Embryonic facial prominence (tissue), 1 donor: ENCODE results near the gene SARS2.
"Not testable (repeated sequence)": the region's sequence is repeated elsewhere in the genome, so short reads cannot be mapped to it uniquely, and the experiment has no call there.

Experiments
- DNase-seq: peaks from one replicate; pipeline ENCODE4 v3.0.0-alpha.2; 2016; ENCODE audit errors: extremely low spot score

The SARS2 gene, protein sequence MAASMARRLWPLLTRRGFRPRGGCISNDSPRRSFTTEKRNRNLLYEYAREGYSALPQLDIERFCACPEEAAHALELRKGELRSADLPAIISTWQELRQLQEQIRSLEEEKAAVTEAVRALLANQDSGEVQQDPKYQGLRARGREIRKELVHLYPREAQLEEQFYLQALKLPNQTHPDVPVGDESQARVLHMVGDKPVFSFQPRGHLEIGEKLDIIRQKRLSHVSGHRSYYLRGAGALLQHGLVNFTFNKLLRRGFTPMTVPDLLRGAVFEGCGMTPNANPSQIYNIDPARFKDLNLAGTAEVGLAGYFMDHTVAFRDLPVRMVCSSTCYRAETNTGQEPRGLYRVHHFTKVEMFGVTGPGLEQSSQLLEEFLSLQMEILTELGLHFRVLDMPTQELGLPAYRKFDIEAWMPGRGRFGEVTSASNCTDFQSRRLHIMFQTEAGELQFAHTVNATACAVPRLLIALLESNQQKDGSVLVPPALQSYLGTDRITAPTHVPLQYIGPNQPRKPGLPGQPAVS

DNA sequence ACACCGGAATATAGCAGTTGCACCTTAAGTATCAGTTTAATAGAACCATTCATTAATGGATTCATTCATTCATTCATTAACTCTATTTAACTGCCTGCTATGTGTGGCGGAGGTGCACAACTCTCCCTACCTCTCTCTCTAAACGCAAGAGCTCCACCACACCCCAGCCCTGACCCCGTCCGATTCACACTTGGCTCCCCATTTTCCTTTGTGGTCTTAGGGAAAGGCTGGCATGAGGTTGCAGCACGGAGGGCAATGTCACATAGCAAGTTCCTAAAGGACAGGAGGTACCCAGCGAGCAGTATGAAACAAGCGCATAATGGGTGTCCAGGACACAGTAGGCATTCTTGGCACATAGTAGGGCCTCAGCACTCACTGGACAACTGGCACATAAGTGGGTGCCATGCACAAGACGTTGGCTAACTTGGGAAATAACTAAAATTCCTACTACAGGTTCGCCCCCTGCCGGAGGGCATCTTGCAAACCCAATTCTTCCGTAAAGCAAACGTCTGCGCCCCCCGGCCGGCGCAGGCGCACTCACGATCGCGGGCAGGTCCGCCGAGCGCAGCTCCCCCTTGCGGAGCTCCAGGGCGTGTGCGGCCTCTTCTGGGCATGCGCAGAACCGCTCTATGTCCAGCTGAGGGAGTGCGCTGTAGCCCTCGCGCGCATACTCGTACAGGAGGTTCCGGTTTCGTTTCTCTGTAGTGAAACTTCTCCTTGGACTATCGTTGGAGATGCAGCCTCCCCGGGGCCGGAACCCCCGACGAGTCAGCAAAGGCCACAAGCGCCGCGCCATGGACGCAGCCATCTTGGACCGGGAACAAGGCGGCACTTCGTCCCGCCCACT is at the start of gene SARS2:
TSS of gene SARS2 (minus strand) at position 835 of the 847 bp plus-strand sequence. CDS start at position 808, 27 bp downstream.
- DNase-seq, result peak; percentile 90

DNA sequence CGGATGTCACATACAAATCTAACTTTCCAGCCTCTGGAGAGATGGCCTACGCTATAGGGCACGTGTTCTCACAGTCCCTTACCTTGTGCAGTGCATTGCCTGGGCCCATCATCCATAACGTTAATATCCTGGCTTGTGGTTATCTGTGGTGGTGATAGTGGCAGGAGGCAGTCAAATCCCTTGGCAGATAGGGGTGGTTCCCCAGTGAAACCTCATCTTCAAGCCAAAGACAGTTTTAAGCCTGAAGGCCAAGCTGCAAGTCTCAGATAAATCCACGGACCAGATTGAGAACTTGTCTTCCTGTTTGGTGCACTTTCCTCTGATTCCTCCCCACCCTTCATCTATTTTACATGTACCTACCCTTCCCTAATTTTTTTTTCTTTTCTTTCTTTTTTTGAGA is 49.2 kb upstream of the SARS2 start:
- no peak for DNase-seq

DNA sequence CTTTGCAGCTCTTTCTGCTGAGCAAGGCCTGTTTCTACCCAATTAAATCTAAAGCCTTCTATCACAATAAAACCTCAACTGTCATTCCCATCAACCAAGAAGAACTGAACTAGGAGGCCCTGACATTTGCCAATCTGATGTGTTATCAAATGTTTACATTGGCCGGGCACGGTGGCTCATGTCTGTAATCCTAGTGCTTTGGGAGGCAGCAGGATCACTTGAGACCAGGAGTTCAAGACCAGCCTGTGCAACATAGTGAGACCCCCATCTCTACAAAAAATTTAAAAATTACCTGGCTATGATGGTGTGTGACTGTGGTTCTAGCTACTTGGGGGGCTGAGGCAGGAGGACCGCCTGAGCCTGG is 47.7 kb upstream of the SARS2 start:
- no peak for DNase-seq

DNA sequence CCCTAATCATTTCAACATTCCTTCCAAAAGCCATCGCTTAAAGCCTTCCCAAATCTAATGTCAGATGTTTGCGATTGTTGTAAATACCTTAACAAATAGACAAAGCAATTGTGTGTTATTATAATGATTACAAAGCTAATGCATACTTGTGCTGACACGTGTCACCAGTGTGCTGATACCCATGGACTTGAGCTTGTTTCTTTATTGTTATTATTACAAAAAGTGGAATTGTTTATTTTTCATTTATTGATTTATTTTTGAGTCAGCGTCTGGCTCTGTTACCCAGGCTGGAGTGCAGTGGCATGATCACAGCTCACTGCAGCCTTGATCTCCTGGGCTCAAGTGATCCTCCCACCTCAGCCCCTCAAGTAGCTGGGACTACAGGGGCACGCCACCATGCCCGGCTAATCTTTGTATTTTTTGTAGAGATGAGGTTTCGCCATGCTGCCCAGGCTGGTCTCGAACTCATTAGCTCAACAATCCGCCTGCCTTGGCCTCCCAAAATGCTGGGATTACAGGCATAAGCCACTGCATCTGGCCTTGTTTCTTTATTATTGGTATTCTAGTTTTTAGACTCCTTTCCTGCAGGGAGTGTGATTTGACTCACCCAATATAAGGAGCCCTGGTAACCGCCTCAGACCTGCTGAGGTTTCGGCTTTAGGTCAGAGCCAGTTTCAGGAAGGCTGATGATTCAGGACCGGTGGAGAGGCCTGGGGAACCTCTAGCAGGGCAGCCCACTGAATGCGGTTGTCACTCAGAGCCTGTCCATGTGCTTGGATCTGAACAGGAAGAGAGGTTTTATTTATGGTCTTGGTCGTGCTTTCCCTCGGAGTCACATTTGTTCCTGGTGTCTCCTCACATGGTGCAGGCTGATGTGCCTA is 47.1 kb upstream of the SARS2 start:
- no peak for DNase-seq

DNA sequence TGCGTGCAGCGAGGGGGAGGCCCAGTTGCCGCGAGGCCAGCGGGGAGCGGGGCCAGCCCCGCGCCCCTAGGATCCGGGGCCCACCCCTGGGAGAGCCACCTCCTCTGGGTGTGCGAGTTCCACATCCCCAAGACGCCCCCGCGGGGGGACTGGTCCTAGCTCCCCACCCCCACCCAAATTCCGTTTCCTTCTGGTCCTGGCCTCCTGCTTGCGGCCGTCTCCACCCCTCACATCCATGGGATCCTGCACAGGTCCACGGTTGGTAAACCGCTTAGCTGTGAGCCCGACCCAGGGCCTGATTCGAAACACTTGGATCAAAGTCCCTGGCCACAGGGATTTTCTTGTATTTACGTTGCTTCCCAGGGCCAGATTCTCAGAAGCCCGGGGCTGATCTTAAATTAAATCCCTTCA is 45.3 kb upstream of the SARS2 start:
- DNase-seq, result no peak

DNA sequence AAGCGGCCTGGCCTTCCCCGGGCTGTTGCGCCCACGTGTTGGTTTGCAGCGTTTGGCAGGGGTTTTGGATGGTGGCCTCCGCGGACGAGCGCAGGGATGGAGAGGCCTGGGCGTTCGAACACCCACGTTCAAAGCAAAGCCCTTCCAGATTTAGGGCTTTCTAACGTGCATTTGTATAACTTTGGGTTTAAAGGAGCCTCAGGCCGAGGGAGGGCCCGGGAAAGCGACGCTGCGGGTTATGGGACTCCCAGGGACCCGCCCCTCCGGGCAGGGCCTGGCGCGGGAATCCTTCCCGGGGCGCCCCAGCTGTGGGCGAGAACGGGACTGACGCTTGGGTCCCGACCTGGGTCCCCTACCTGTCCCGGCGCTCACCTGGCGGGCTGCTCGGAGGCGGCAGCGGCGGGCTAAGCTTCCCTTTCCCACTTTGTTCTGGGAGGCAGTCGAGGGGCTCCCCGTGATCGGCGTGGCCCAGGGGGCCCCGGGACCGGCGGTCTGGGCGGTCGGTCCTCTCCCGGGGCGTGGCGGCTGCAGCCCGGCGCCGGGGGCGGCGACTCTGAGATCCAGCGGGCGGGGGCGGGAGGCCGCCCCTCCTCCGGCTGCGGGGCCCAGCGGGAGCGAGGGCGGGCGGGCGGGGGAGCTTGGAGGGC is 44.8 kb upstream of the SARS2 start, which contains the start of gene FBXO17:
TSS of gene FBXO17 (minus strand) at position 529 of the 647 bp plus-strand sequence. CDS start 25,423 bp downstream, outside the sequence.
- no peak for DNase-seq

DNA sequence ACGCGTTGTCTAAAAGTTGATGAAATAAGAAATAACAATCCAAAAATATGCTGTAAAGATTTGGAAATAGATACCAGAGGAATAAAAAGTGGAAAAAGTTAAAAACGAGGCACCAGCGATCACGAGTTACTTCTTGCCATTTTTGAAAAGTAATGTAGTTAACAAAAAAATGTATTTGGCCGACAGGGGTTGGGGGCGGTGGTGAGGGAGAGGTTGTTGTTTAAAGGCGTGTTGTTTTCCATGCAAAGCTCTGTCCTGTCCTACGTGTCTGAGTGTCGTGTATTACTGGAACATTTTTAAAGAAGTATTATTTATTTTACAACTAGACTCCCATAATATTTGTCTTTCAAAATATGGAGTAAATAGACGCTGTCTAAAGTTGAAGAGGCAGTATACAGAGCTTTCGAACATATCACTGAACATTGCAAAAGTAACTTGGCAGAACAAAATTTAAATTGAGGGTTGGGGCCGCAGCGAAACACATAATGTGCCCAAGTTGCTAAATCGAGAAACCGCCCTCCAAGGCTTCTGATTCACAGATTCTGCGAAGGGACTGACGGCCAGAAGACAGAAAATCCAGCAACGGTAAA is 44.2 kb upstream of the SARS2 start:
- DNase-seq, result no peak

DNA sequence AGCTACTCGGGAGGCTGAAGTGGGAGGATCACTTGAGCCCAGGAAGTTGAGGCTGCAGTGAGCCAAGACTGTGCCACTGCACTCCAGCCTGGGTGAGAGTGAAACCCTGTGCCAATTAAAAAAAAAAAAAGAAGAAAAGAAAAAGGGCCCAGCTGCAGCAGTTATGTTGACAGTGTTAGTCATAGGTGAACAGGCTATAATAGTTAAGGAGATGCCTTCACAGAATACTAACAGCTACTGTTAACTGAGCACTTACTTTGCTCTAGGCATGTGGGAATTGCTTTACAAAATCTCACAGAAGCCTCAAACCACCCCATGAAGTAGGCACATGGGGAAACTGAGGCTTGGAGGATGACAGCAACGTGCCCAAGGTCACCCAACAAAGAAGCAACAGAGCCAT is 41.1 kb upstream of the SARS2 start:
- no peak for DNase-seq

DNA sequence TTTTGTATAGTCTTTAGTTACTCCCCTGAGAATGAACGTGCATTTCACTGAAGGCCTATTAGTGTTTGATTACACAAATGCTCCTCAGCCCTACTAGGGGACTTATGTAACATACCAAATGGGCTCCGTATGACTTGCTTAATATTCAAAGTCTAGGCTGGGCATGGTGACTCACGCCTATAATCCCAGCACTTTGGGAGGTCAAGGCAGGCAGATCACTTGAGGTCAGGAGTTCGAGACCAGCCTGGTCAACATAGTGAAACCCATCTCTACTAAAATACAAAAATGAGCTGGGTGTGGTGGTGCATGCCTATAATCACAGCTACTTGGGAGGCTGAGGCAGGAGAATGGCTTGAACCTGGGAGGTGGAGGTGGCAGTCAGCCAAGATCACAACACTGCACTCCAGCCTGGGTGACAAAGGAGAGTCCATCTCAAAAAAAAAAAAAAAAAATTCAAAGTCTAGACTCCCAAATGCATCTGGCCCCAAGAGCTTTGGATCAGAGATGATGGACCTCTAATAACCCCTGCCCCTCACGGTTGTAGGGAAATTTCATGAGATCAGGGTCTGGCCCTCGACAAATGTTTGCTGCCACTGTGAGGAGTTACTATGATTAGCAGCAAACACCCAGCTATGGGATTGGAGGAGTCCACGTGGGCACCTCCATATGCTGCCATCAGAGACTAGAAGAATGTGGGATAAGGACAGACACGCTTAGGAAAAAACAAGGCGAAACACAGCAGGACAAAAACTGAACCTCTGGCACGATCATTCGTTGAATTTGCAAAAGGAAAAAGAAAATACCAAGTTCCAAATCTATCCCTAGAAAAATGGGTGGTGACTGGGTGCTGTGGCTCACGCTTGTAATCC is 40.3 kb upstream of the SARS2 start:
- DNase-seq, result no peak

DNA sequence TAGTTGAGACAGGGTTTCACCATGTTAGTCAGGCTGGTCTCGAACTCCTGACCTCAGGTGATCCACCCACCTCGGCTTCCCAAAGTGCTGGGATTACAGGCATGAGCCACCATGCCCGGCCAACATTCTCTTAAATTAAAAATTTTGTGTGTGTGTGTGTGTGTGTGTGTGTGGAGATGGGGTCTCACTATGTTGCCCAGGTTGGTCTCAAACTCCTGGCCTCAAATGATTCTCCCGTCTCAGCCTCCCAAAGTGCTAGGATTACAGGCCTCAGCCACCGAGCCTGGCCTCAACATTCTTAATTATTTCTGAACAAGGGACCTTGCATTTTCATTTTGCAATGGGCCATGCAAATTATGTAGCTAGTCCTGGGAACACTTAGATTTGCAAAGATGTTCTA is 35.6 kb upstream of the SARS2 start:
- not testable (repeated sequence) for DNase-seq

DNA sequence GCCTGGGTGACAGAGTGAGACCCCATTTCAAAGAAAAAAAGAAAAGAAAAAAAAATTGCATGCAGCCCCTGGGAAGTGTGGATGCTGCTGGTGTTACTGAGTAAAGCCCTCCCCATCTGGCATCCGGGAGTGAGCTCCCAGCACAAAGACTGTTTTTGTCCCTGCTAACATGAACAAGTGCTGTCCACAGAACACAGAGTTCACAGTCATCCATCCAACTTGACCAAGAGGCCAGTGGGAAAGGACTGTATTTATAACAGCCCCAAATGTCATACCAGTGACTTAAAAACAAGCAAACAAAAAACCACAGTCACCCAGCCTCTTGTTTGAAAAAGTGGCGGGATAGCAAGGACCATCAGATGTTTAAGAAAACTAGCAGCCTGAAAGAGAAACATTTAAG is 34.2 kb upstream of the SARS2 start:
- no peak for DNase-seq

DNA sequence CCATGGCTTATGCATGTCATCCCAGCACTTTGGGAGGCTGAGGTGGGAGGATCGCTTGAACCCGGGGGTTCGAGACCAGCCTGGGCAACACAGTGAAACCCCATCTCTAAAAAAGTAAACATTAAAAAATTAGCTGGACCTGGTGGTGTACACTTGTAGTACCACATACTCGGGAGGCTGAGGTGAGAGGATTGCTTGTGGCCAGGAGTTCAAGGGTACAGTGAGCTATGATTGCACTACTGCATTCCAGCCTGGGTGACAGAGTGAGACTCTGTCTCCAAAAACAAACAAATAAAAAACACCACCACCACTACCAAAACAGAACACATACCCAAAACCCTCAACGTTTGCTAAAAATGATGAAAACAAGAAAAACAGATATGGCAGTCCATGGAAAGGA is 29.1 kb upstream of the SARS2 start:
- DNase-seq, result no peak

DNA sequence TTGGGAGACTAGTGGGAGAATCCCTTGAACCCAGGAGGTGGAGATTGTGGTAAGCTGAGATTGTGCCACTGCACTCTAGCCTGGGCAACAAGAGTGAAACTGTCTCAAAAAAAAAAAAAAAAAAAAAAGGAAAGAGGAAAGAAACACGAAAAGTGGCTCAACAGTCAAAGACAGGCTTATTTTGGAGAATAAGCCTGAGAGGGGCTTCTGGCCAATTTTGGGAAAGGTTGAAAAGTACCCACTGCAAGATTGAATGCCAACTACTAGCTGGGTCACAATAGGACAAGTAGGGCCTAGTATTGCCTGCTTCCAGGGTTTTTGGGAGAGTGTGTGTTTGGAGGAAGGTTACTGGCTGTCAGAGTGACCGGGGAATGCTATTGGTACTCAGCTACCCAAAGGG is 27.7 kb upstream of the SARS2 start:
- no peak for DNase-seq

DNA sequence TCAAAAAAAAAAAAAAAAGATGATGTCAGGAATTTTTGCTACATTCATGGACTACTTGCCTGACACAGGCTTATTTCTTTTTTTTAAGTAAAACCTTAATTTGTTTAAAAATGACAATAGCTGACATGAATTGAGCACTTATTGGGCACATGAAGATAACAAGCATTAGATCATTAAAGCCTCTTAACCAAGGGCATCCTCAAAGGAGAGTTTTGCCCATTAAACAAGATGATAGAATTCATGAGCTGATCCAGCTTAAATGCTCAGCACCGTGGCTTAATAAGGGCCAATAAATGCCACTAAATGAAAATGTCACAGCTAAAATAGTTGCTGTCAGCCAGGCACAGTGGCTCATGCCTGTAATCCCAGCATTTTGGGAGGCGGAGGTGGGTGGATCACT is 25.7 kb upstream of the SARS2 start:
- no peak for DNase-seq

DNA sequence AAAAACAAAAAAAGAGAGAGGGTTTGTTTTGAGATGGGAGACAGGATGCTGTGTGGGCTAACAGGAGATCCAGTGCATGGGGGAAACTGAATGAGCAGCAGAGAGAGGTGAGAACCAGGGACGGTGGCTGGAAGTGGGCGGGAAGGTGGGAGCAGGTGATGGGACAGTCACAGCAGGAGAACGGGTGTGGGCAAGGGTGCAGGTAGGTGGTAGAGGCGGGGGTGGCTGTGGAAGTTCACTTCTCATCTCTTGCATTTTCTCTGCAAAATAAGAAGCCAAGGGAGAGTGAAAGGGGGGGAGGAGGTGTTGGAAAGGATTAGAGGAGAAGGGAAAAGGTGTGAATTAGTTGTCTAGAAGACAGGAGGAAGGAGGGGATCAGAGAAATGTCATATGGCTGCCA is 23.1 kb upstream of the SARS2 start:
- no peak for DNase-seq

DNA sequence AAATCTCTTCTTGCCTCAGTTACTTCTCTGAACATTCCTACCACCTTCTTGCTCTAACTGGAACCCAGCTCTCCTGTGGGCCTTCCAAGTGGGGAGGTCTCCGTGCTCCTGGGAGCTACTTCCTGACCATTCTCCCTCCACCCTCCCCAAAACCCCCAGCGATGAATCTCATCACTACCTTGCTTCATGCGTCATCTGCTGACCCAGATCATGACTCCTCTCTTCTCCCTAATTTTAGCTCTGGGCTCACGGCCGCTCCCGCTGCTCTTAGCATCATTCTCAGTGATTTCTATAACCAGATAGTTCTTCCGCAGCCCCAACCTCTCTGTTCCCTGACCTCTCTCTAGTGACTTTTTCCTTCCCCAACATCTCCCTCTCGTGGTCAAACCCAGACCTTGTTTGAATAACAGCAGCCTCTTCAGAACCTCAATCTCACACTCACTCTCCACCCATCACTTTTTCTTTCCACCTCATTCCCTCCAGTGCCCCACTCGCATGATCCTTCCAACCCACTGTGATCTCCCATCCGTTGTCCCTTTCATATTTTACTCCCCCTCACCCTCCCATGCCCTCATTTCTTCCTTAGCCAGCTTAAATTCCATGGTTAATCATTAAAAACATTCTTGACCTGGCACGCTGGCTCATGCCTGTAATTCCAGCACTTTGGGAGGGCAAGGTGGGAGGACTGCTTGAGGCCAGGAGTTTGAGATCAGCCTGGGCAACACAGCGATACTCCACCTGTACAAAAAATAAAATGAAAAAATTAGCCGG is 22.0 kb upstream of the SARS2 start:
- DNase-seq, result no peak

DNA sequence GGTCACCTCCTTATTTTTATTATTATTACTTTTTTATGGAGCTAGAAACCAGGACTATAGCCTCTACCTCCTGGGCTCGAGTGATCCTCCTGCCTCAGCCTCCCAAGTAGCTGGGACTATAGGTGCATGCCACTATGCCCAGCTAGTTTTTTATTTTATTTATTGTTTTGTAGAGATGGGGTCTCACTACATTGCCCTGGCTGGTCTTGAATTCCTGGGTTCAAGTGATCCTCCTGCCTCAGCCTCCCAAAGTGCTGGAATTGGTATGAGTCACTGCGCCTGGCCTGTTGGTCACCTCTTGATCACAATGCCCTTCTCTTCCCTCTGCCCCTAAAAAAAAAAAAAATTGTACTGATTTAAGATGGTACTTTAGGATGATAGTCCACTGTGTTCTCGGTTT is 20.6 kb upstream of the SARS2 start:
- DNase-seq, result no peak

DNA sequence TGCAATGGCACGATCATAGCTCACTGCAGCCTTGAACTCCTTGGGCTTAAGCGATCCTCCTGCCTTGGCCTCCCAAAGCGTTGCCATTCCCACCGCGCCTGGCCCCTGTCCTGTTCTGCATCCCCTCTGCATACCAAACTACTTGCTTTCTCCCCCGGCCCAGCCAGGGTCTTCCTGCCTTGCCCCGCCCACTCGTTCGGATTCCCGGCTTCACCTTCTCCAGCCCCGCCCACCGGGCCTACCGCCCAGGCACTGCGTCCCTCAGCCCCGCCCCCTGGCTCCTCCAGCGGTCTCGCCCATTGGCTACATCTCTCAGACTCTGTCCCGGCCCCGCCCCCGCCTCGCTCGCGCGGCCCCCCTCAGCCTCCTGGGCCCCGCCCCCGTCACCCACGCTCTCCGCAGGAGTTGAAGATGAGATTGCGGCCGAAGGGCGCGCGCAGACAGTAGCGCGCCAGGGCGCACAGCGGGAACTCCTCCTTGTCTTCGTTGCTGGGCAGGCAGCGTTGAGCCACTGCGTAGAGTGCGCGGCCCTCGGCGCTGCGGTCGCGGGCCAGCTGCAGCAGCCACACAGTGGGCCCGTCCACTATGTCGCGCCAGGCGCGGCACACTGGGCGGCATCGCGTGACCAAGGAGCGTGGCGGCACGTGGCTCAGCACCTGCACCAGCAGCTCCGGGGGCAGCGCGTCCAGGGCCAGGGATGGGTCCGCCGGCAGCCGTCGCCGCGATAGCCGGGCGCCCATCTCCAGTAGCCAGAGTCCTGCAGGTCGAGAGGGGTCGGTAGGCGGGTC is 19.2 kb upstream of the SARS2 start:
- DNase-seq, result peak; percentile 57
